Activated CD4-positive, alpha-beta T cell treated with anti-CD3 and anti-CD28 coated beads for 36 hours (primary cell): ENCODE results near the gene RGS2. TPM values are rescaled to one million over a fixed set of nuclear protein-coding genes. Genes with fewer than 3 reads are reported as not detected.

Source experiments
- ATAC-seq: fragments of 200-7000 bp; cut with Tn5 transposase; one replicate; pipeline ENCODE4 v1.10.0; 2021; ENCODE audit warnings: mild to moderate bottlenecking, moderate library complexity
- CTCF ChIA-PET: fragments of 350-600 bp; sonication (Branson Sonifier 250); formaldehyde crosslinking; loops from one replicate; lab custom pipeline; 2021; ENCODE audit warnings: antibody characterized with exemption; lab: Charles Lee
- POLR2A ChIA-PET: fragments of 350-600 bp; sonication (Branson Sonifier 250); formaldehyde crosslinking; loops from one replicate; lab custom pipeline; 2021; ENCODE audit warnings: antibody characterized with exemption, inconsistent platforms; lab: Charles Lee
- DNase-seq: peaks from one replicate; pipeline ENCODE4 v3.0.0-alpha.2; 2020
- H3K27ac Mint-ChIP-seq: one replicate; pipeline ENCODE4 v1.8.0; 2021; ENCODE audit warnings: mixed read lengths
- H3K27me3 Mint-ChIP-seq: one replicate; pipeline ENCODE4 v1.8.0; 2021; ENCODE audit warnings: mixed read lengths
- H3K36me3 Mint-ChIP-seq: one replicate; pipeline ENCODE4 v1.8.0; 2021; ENCODE audit warnings: low read depth, mixed read lengths
- H3K4me1 Mint-ChIP-seq: one replicate; pipeline ENCODE4 v1.8.0; 2021; ENCODE audit warnings: mixed read lengths
- H3K4me3 Mint-ChIP-seq: one replicate; pipeline ENCODE4 v1.8.0; 2021; ENCODE audit warnings: mild to moderate bottlenecking, moderate library complexity, mixed read lengths
- H3K9me3 Mint-ChIP-seq: one replicate; pipeline ENCODE4 v1.8.0; 2021; ENCODE audit warnings: low read depth, mixed read lengths
- intact Hi-C, 2 experiments: fragments of 100-400 bp; cut with DNase I in 1 of 2; cut with micrococcal nuclease in 1 of 2; formaldehyde crosslinking; loops; one replicate each; pipeline versions ENCODE4 v1.14.2 to v1.15.1; 2022 to 2024; cut with DNase I, micrococcal nuclease
- total RNA-seq, 2 experiments: library from RNA; stranded (reverse); gene quantifications; one replicate each; pipeline ENCODE4 v1.2.3, GENCODE V29; 2021

Gene RGS2
- total RNA-seq, 2 experiments from 2014 or later: 5.1 to 5.3 TPM

GRCh38 chr1:192810253-192810880 is 1.5 kb downstream of the RGS2 start:
- Mint-ChIP-seq H3K27ac (no peak overlapping the region), H3K4me3 (peak overlapping the region; percentile 87), H3K27me3 (no peaks in the 10 kb centered on the region), H3K4me1 (peaks cover 29% of the 10 kb centered on the region), H3K9me3 (no peaks in the 10 kb centered on the region), H3K36me3 (peaks cover 3% of the 10 kb centered on the region)
- intact Hi-C loops: no loop called here
- ChIA-PET POLR2A (interaction anchor here (0.6 to 1.8 kb wide), 2 partner anchors 94 to 248 kb away, joined by 3 to 5 read pairs; partner anchors contain the start of genes RO60 and UCHL5), CTCF (interaction anchor here (1.0 to 2.9 kb wide), 5 partner anchors 188 to 336 kb away, joined by 3 to 12 read pairs (median 3); partner anchors contain the start of genes RO60 and UCHL5)
- ATAC-seq (no peak), DNase-seq (no peak)

- Mint-ChIP-seq H3K4me3 (no peak overlapping the region), H3K27me3 (no peaks in the 10 kb centered on the region), H3K4me1 (peaks cover 27% of the 10 kb centered on the region), H3K27ac (no peak overlapping the region), H3K36me3 (peaks cover 3% of the 10 kb centered on the region), H3K9me3 (no peaks in the 10 kb centered on the region)
- CTCF ChIA-PET: interaction anchor here (0.7 to 2.9 kb wide), 4 partner anchors 141 to 248 kb away, joined by 3 to 12 read pairs (median 4); partner anchors contain the start of genes RO60 and UCHL5
- ATAC-seq: no peak
- DNase-seq: no peak
- POLR2A ChIA-PET: interaction anchor here (0.6 to 1.8 kb wide), 2 partner anchors 225 to 248 kb away, joined by 4 to 5 read pairs; partner anchors contain the start of genes RO60 and UCHL5
- intact Hi-C loops: no loop called here
These were observed 2.2 kb downstream of the RGS2 start for GRCh38 chr1:192811006-192811405.

GRCh38 chr1:192811594-192812239 is 2.9 kb downstream of the RGS2 start:
- Mint-ChIP-seq H3K36me3 (peaks cover 3% of the 10 kb centered on the region), H3K27me3 (no peaks in the 10 kb centered on the region), H3K9me3 (no peaks in the 10 kb centered on the region), H3K4me1 (peaks cover 25% of the 10 kb centered on the region), H3K4me3 (no peak overlapping the region), H3K27ac (no peak overlapping the region)
- intact Hi-C loops: no loop called here
- ATAC-seq (no peak), DNase-seq (no peak)
- POLR2A ChIA-PET: interaction anchor here (0.6 to 1.8 kb wide), 2 partner anchors 224 to 247 kb away, joined by 4 to 5 read pairs; partner anchors contain the start of genes RO60 and UCHL5
- CTCF ChIA-PET: interaction anchor here (0.7 to 2.9 kb wide), 3 partner anchors 140 to 334 kb away, joined by 3 to 12 read pairs (median 3); no protein-coding TSS in a partner anchor

- no peak for ATAC-seq
These were observed 3.8 kb downstream of the RGS2 start for GRCh38 chr1:192812420-192813209.

GRCh38 chr1:192814805-192815204 is 6.0 kb downstream of the RGS2 start:
- ChIA-PET POLR2A (no interaction called here), CTCF (interaction anchor here (1.0 to 1.5 kb wide), 2 partner anchors 8 to 12 kb away, joined by 4 read pairs; no protein-coding TSS in a partner anchor)
- no peak for DNase-seq
- H3K27me3 Mint-ChIP-seq: no peaks in the 10 kb centered on the region
- H3K36me3 Mint-ChIP-seq: peaks cover 3% of the 10 kb centered on the region
- no peak for ATAC-seq
- no peak overlapping the region for H3K27ac Mint-ChIP-seq
- H3K4me3 Mint-ChIP-seq: no peak overlapping the region
- peaks cover 4% of the 10 kb centered on the region for H3K4me1 Mint-ChIP-seq
- H3K9me3 Mint-ChIP-seq: no peaks in the 10 kb centered on the region
- intact Hi-C loops: no loop called here

More at GRCh38 chr1:192812420-192813209, 3.8 kb downstream of the RGS2 start:
- intact Hi-C loops: no loop called here
- H3K27me3 Mint-ChIP-seq: no peaks in the 10 kb centered on the region
- ChIA-PET CTCF (interaction anchor here (0.7 to 1.4 kb wide), 2 partner anchors 206 to 335 kb away, joined by 3 read pairs; no protein-coding TSS in a partner anchor), POLR2A (interaction anchor here (0.7 kb wide), 1 partner anchor 233 kb away, joined by 3 read pairs; no protein-coding TSS in a partner anchor)
- DNase-seq: no peak
- peaks cover 16% of the 10 kb centered on the region for H3K4me1 Mint-ChIP-seq
- H3K4me3 Mint-ChIP-seq: no peak overlapping the region
- no peak overlapping the region for H3K27ac Mint-ChIP-seq
- H3K36me3 Mint-ChIP-seq: peaks cover 3% of the 10 kb centered on the region
- H3K9me3 Mint-ChIP-seq: no peaks in the 10 kb centered on the region

- intact Hi-C loops: no loop called here
- Mint-ChIP-seq H3K36me3 (no peaks in the 10 kb centered on the region), H3K4me1 (no peaks in the 10 kb centered on the region), H3K9me3 (no peaks in the 10 kb centered on the region), H3K4me3 (no peak overlapping the region), H3K27ac (no peak overlapping the region), H3K27me3 (no peaks in the 10 kb centered on the region)
- DNase-seq (no peak), ATAC-seq (no peak)
- CTCF ChIA-PET: interaction anchor here (0.6 to 0.9 kb wide), 2 partner anchors 202 to 1433 kb away, joined by 3 to 4 read pairs; no protein-coding TSS in a partner anchor
- POLR2A ChIA-PET: no interaction called here
These were observed 8.4 kb downstream of the RGS2 start for GRCh38 chr1:192817246-192817645.

- Mint-ChIP-seq H3K27ac (no peak overlapping the region), H3K27me3 (peaks cover 9% of the 10 kb centered on the region), H3K9me3 (no peaks in the 10 kb centered on the region), H3K36me3 (no peaks in the 10 kb centered on the region), H3K4me1 (no peaks in the 10 kb centered on the region), H3K4me3 (no peak overlapping the region)
- ATAC-seq: no peak
- ChIA-PET POLR2A (no interaction called here), CTCF (interaction anchor here (2.6 kb wide), 1 partner anchor 15 kb away, joined by 9 read pairs; no protein-coding TSS in a partner anchor)
- no peak for DNase-seq
- intact Hi-C loops: no loop called here
These were observed 12.5 kb downstream of the RGS2 start for GRCh38 chr1:192821296-192821695.

- ChIA-PET CTCF (no interaction called here), POLR2A (no interaction called here)
- Mint-ChIP-seq H3K4me1 (no peaks in the 10 kb centered on the region), H3K27ac (no peak overlapping the region), H3K4me3 (no peak overlapping the region), H3K9me3 (no peaks in the 10 kb centered on the region), H3K36me3 (no peaks in the 10 kb centered on the region), H3K27me3 (peaks cover 19% of the 10 kb centered on the region)
- DNase-seq (no peak), ATAC-seq (no peak)
- intact Hi-C loops: no loop called here
These were observed 15.7 kb downstream of the RGS2 start for GRCh38 chr1:192824511-192824910.

- Mint-ChIP-seq H3K27me3 (peaks cover 21% of the 10 kb centered on the region), H3K27ac (no peak overlapping the region), H3K4me3 (no peak overlapping the region), H3K36me3 (no peaks in the 10 kb centered on the region), H3K4me1 (no peaks in the 10 kb centered on the region), H3K9me3 (no peaks in the 10 kb centered on the region)
- intact Hi-C loops: no loop called here
- ChIA-PET POLR2A (no interaction called here), CTCF (interaction anchor here (0.6 kb wide), 1 partner anchor 13 kb away, joined by 3 read pairs; no protein-coding TSS in a partner anchor)
- DNase-seq: no peak
- no peak for ATAC-seq
These were observed 18.1 kb downstream of the RGS2 start for GRCh38 chr1:192826791-192827546.

- CTCF ChIA-PET: no interaction called here
- intact Hi-C loops: no loop called here
- H3K4me1 Mint-ChIP-seq: no peaks in the 10 kb centered on the region
These were observed 21.9 kb downstream of the RGS2 start for GRCh38 chr1:192830595-192831246.

More at GRCh38 chr1:192830595-192831246, 21.9 kb downstream of the RGS2 start:
- no peak for ATAC-seq
- H3K36me3 Mint-ChIP-seq: no peaks in the 10 kb centered on the region
- POLR2A ChIA-PET: no interaction called here
- no peaks in the 10 kb centered on the region for H3K9me3 Mint-ChIP-seq
- H3K27me3 Mint-ChIP-seq: peaks cover 15% of the 10 kb centered on the region
- H3K4me3 Mint-ChIP-seq: no peak overlapping the region
- no peak for DNase-seq
- no peak overlapping the region for H3K27ac Mint-ChIP-seq
